Upper lobe of left lung (tissue), 4 donors: Measurements from ENCODE around the gene C20orf96.

Source experiments
- POLR2A ChIP-seq, 4 donors: fragments of 450-650 bp; IDR thresholded peaks; one replicate each; pipeline ENCODE4 v1.5.1; 2016 to 2017; ENCODE audit warnings: antibody characterized with exemption in 4 of 4, mild to moderate bottlenecking in 2 of 4
- TF ChIP-seq, protein P1 (sequence below), 6 experiments: fragments of 450-650 bp in 4 of 6; fragments of 200-600 bp in 2 of 6; sonication (generic) in 2 of 6; IDR thresholded peaks; one replicate each; pipeline ENCODE4 v1.5.1; 2016 to 2019; ENCODE audit warnings: antibody characterized with exemption in 6 of 6

DNA sequence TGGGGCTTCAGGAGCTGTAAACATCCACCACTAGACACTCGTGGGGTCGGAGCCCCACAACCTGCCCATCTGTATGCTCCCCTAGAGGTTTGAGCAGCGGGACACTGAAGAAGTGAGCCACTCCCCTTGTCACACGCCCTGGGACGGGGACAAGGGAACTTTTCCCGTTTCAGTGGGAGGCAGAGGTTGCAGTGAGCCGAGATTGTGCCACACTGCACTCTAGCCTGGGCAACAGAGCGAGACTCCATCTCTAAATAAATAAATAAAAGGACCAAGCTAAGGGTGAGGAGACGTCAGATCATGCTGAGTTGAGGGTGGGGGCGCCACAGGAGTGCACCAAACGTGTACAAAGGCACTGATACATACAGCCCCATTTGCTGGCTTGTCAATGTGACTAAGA lies 15.2 kb upstream of the C20orf96 start:
- TF ChIP-seq, protein P1, sequence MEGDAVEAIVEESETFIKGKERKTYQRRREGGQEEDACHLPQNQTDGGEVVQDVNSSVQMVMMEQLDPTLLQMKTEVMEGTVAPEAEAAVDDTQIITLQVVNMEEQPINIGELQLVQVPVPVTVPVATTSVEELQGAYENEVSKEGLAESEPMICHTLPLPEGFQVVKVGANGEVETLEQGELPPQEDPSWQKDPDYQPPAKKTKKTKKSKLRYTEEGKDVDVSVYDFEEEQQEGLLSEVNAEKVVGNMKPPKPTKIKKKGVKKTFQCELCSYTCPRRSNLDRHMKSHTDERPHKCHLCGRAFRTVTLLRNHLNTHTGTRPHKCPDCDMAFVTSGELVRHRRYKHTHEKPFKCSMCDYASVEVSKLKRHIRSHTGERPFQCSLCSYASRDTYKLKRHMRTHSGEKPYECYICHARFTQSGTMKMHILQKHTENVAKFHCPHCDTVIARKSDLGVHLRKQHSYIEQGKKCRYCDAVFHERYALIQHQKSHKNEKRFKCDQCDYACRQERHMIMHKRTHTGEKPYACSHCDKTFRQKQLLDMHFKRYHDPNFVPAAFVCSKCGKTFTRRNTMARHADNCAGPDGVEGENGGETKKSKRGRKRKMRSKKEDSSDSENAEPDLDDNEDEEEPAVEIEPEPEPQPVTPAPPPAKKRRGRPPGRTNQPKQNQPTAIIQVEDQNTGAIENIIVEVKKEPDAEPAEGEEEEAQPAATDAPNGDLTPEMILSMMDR (IDR thresholded peaks at IDR 0.05): no peak
- no peak for TF ChIP-seq POLR2A (IDR thresholded peaks at IDR 0.05)
